Smooth muscle cell (in vitro differentiated cells): ENCODE data around the gene BOC. TPM values are rescaled to one million over a fixed set of nuclear protein-coding genes. Genes with fewer than 3 reads are reported as not detected.
A peak's percentile ranks its signal among the peaks of the same experiment; 100 is the strongest.

Experiments used
- DNase-seq: peaks from one replicate; lab custom pipeline; 2025; ENCODE audit not compliant: unreplicated experiment; lab: John Stamatoyannopoulos, UW
- H2AFZ ChIP-seq: fragments of 200-600 bp; sonication (generic); 2 replicates; pipeline ENCODE4 v1.6.0; 2016; ENCODE audit warnings: antibody characterized with exemption, low read depth, mild to moderate bottlenecking
- H3F3A ChIP-seq: fragments of 200-600 bp; sonication (generic); 2 replicates; pipeline ENCODE4 v1.6.0; 2017; ENCODE audit warnings: antibody characterized with exemption, low read depth
- H3K27ac ChIP-seq: fragments of 200-600 bp; sonication (generic); 2 replicates; pipeline ENCODE4 v1.5.1; 2016; ENCODE audit warnings: low read depth, mild to moderate bottlenecking
- H3K27me3 ChIP-seq: fragments of 200-600 bp; sonication (generic); 2 replicates; pipeline ENCODE4 v1.6.1; 2016; ENCODE audit warnings: low read depth, mild to moderate bottlenecking
- H3K36me3 ChIP-seq: fragments of 200-600 bp; sonication (generic); 2 replicates; pipeline ENCODE4 v1.5.1; 2016; ENCODE audit warnings: low read depth
- H3K4me1 ChIP-seq: fragments of 200-600 bp; sonication (generic); 2 replicates; pipeline ENCODE4 v1.5.1; 2016; ENCODE audit warnings: low read depth
- H3K4me2 ChIP-seq: fragments of 200-600 bp; sonication (generic); 2 replicates; pipeline ENCODE4 v1.6.0; 2016; ENCODE audit warnings: mild to moderate bottlenecking
- H3K4me3 ChIP-seq: fragments of 200-600 bp; sonication (generic); 2 replicates; pipeline ENCODE4 v1.5.1; 2016; ENCODE audit warnings: mild to moderate bottlenecking
- H3K79me2 ChIP-seq: fragments of 200-600 bp; sonication (generic); 2 replicates; pipeline ENCODE4 v1.6.0; 2016; ENCODE audit warnings: low read depth, mild to moderate bottlenecking
- H3K9ac ChIP-seq: fragments of 200-600 bp; sonication (generic); 2 replicates; pipeline ENCODE4 v1.6.0; 2016; ENCODE audit warnings: low read depth
- H3K9me3 ChIP-seq: fragments of 200-600 bp; sonication (generic); replicated peaks from 2 replicates; pipeline ENCODE4 v1.5.1; 2016; ENCODE audit warnings: low read depth
- H4K20me1 ChIP-seq: fragments of 200-600 bp; sonication (generic); 2 replicates; pipeline ENCODE4 v1.6.0; 2016; ENCODE audit warnings: low read depth
- CTCF ChIP-seq: fragments of 200-600 bp; sonication (generic); IDR thresholded peaks from 2 replicates; pipeline ENCODE4 v1.5.1; 2017; ENCODE audit warnings: borderline replicate concordance, mild to moderate bottlenecking, antibody characterized with exemption; ENCODE audit not compliant: insufficient read depth, poor library complexity, severe bottlenecking
- WGBS: methylation state at CpG from one replicate; pipeline ENCODE4 v1.1.7; 2016; ENCODE audit warnings: low lambda C conversion rate; 5-methylcytosine and 5-hydroxymethylcytosine counted together
- polyA plus RNA-seq: library from polyadenylated mRNA; unstranded; fragments of >200 nt; fragmentation: Nextera tagmentation; extraction: Ambion mirVana; gene quantifications from 2 replicates; pipeline ENCODE4 v1.2.1, GENCODE V29; 2016
- total RNA-seq: library from RNA; depleted of rRNA; stranded (reverse); fragments of >200 nt; gene quantifications from 2 replicates; pipeline ENCODE4 v1.2.3, GENCODE V29; 2014

BOC gene
- total and polyA plus RNA-seq, 2 experiments from 2014 or later, result 19.5 to 31.2 TPM

GRCh38 chr3:113205481-113205880 lies 5.9 kb upstream of the BOC start:
- Histone ChIP-seq H3K79me2 (no peaks in the 10 kb centered on the region), H2AFZ (no peak overlapping the region), H3K36me3 (no peaks in the 10 kb centered on the region), H3K4me1 (peaks cover 3% of the 10 kb centered on the region), H3K9me3 (no peaks in the 10 kb centered on the region), H3K27ac (no peak overlapping the region), H3K27me3 (no peaks in the 10 kb centered on the region), H4K20me1 (no peaks in the 10 kb centered on the region), H3K4me3 (no peak overlapping the region), H3K9ac (no peak overlapping the region), H3F3A (no peaks in the 10 kb centered on the region), H3K4me2 (no peak overlapping the region)
- WGBS, result 68% methylated on average over 2 of the region's 2 CpGs
- TF ChIP-seq CTCF, result no peak
- no peak for DNase-seq

GRCh38 chr3:113210604-113211329 lies 590 bp upstream of the BOC start:
- peak overlapping the region; percentile 95 for H3K27ac ChIP-seq
- H3K4me1 ChIP-seq, result peaks cover 35% of the 10 kb centered on the region
- H3K9me3 ChIP-seq, result no peaks in the 10 kb centered on the region
- peaks cover 26% of the 10 kb centered on the region for H3K79me2 ChIP-seq
- peak overlapping the region; percentile 97 for H3K9ac ChIP-seq
- H3K4me2 ChIP-seq, result peak overlapping the region; percentile 98
- no peaks in the 10 kb centered on the region for H3K27me3 ChIP-seq
- DNase-seq, result no peak
- peak overlapping the region; percentile 89 for H3K4me3 ChIP-seq
- H4K20me1 ChIP-seq, result no peaks in the 10 kb centered on the region
- no peak for TF ChIP-seq CTCF
- 2% methylated on average over 22 of the region's 22 CpGs for WGBS
- H2AFZ ChIP-seq, result peak overlapping the region; percentile 96
- peaks cover 5% of the 10 kb centered on the region for H3F3A ChIP-seq
- H3K36me3 ChIP-seq, result no peaks in the 10 kb centered on the region

GRCh38 chr3:113212150-113212843 lies 940 bp downstream of the BOC start:
- Histone ChIP-seq H2AFZ (peak overlapping the region; percentile 94), H3K4me1 (peaks cover 41% of the 10 kb centered on the region), H3K9me3 (no peaks in the 10 kb centered on the region), H3K9ac (peak overlapping the region; percentile 97), H3K79me2 (peaks cover 26% of the 10 kb centered on the region), H3F3A (peaks cover 5% of the 10 kb centered on the region), H3K4me3 (peak overlapping the region; percentile 89), H3K27ac (peak overlapping the region; percentile 95), H3K4me2 (peak overlapping the region; percentile 98), H3K27me3 (no peaks in the 10 kb centered on the region), H3K36me3 (no peaks in the 10 kb centered on the region), H4K20me1 (no peaks in the 10 kb centered on the region)
- no peak for DNase-seq
- no peak for TF ChIP-seq CTCF
- under 1% methylated on average over 44 of the region's 62 CpGs for WGBS
